ENCODE results near the gene DRD5. TPM values are rescaled to one million over a fixed set of nuclear protein-coding genes. Genes with fewer than 3 reads are reported as not detected.
"Not testable (repeated sequence)": the region's sequence is repeated elsewhere in the genome, so short reads cannot be mapped to it uniquely, and the experiment has no call there.

Gene DRD5
- total RNA-seq, 2 donors from 2014 or later, result not detected

DNA sequence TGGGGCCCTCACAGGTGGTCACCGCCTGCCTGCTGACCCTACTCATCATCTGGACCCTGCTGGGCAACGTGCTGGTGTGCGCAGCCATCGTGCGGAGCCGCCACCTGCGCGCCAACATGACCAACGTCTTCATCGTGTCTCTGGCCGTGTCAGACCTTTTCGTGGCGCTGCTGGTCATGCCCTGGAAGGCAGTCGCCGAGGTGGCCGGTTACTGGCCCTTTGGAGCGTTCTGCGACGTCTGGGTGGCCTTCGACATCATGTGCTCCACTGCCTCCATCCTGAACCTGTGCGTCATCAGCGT, 652 bp downstream of the DRD5 start:
- H3K27ac Mint-ChIP-seq, result no peak overlapping the region
- H3K9me3 ChIP-seq (ENCODE audit: control insufficient read depth, low read length, poor library complexity, severe bottlenecking), result no peaks in the 10 kb centered on the region
- ATAC-seq (no peak), DNase-seq (no peak)
- H3K36me3 Mint-ChIP-seq (ENCODE audit: low read depth), result peaks cover 4% of the 10 kb centered on the region
- no peaks in the 10 kb centered on the region for H3K4me1 Mint-ChIP-seq
- H3K27me3 Mint-ChIP-seq, result peaks cover 56% of the 10 kb centered on the region
- H3K4me3 Mint-ChIP-seq, result no peak overlapping the region

DNA sequence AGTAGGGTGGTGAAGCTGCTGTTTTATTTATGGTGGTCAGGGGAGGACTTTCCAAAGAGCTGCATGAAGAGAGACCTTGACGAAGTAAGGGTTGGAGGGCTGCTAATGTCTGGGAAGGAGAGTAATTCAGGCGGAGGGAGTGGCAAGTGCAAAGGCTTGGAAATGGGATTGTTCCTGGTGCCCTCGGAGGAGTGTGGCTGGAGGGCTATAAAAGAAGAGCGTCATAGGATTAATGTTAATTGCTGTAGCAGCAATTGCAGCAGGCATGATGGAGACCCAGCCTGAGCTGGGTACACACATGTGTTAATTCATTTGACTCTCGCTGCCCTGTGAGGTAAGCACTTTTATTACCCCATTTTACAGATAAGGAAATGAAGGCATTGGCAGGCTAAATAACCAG, 4.5 kb downstream of the DRD5 start:
- H3K36me3 Mint-ChIP-seq (ENCODE audit: low read depth); DNase-seq; ATAC-seq; H3K4me1 Mint-ChIP-seq; H3K4me3 Mint-ChIP-seq; H3K9me3 ChIP-seq (ENCODE audit: control insufficient read depth, low read length, poor library complexity, severe bottlenecking); H3K27ac Mint-ChIP-seq: not testable (repeated sequence)
- peaks cover 24% of the 10 kb centered on the region for H3K27me3 Mint-ChIP-seq

- no peaks in the 10 kb centered on the region for H3K9me3 ChIP-seq (ENCODE audit: control insufficient read depth, low read length, poor library complexity, severe bottlenecking)
Measured at GRCh38 chr4:9792381-9792780, 10.9 kb downstream of the DRD5 start.

DNA sequence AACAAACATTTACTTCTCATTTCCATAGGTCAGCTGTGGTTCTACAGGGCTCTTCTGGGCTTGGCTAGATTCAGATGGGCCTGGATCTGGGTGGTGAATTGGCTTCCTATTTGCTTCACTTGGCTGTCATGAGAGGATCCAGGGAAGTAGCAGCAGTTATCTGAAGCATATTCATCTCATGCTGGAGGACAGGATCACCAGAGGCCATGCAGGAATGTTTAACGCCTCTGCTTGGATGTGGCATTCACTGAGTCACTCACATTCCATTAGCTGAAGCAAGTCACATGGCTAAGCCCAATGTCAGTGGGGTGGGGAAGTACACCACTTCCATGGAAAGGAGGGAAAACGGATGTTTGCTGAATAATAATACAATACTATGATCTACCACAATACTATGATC, 15.2 kb downstream of the DRD5 start:
- H3K9me3 ChIP-seq (ENCODE audit: control insufficient read depth, low read length, poor library complexity, severe bottlenecking); H3K27ac Mint-ChIP-seq; H3K36me3 Mint-ChIP-seq (ENCODE audit: low read depth); H3K4me1 Mint-ChIP-seq; ATAC-seq; H3K4me3 Mint-ChIP-seq; DNase-seq: not testable (repeated sequence)
- H3K27me3 Mint-ChIP-seq, result peaks cover 21% of the 10 kb centered on the region

More at GRCh38 chr4:9792381-9792780, 10.9 kb downstream of the DRD5 start:
- no peak for DNase-seq
- no peak overlapping the region for H3K27ac Mint-ChIP-seq
- no peak overlapping the region for H3K4me3 Mint-ChIP-seq
- peaks cover 6% of the 10 kb centered on the region for H3K27me3 Mint-ChIP-seq
- no peak for ATAC-seq
- no peaks in the 10 kb centered on the region for H3K4me1 Mint-ChIP-seq
- no peaks in the 10 kb centered on the region for H3K36me3 Mint-ChIP-seq (ENCODE audit: low read depth)

DNA sequence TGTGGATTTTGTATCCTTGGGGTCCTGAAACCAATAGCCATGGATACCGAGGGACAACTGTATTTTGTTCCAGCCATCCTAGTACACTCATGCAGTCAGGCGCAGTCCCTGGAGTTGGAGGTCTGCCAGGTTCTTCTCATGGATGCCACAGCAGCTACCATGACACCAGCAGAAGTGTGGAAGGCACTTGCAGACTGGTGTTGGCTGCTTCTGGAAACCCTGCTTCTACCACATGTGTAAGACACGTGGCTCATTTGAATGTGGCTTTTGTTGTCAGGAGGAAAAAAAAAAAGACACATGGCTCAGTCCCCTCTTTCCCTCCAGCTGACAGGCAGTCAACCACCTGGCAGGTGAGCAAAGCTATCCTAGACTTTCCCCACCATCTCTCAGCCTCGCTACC, 19.4 kb downstream of the DRD5 start:
- no peak for ATAC-seq
- no peaks in the 10 kb centered on the region for H3K9me3 ChIP-seq (ENCODE audit: control insufficient read depth, low read length, poor library complexity, severe bottlenecking)

DNA sequence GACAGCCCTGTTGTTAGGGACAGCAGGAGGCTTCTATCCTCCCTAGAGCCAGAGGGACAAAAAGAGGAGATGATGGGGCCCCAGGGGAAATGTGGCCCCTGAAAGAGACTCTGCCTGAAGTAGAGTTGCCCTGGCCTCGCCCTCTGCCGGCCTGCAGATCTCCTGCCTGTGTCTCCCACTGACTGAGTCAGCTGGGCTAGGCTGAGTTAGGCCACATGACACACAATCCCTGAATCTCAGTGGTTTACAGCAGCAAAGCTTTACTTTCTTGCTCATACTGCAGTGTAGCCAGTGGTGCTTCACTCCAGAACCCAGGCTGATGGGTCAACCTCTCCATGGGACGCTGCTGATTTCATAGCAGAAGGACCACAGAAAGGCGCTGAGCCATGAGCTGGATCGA, 23.5 kb downstream of the DRD5 start:
- DNase-seq, result no peak
- peaks cover 2% of the 10 kb centered on the region for H3K4me1 Mint-ChIP-seq
- no peaks in the 10 kb centered on the region for H3K9me3 ChIP-seq (ENCODE audit: control insufficient read depth, low read length, poor library complexity, severe bottlenecking)
- no peak overlapping the region for H3K4me3 Mint-ChIP-seq
- no peak overlapping the region for H3K27ac Mint-ChIP-seq
- H3K36me3 Mint-ChIP-seq (ENCODE audit: low read depth), result no peaks in the 10 kb centered on the region
- no peak for ATAC-seq
- H3K27me3 Mint-ChIP-seq, result peaks cover 52% of the 10 kb centered on the region

More for the DNA sequence above, 19.4 kb downstream of the DRD5 start:
- Mint-ChIP-seq H3K36me3 (ENCODE audit: low read depth) (no peaks in the 10 kb centered on the region), H3K27ac (no peak overlapping the region), H3K27me3 (peaks cover 46% of the 10 kb centered on the region), H3K4me3 (no peak overlapping the region), H3K4me1 (no peaks in the 10 kb centered on the region)
- DNase-seq, result no peak

- peaks cover 31% of the 10 kb centered on the region for H3K27me3 Mint-ChIP-seq
- peaks cover 2% of the 10 kb centered on the region for H3K4me1 Mint-ChIP-seq
- ATAC-seq (no peak), DNase-seq (no peak)
- H3K4me3 Mint-ChIP-seq, result no peak overlapping the region
- no peaks in the 10 kb centered on the region for H3K9me3 ChIP-seq (ENCODE audit: control insufficient read depth, low read length, poor library complexity, severe bottlenecking)
- H3K27ac Mint-ChIP-seq, result no peak overlapping the region
- H3K36me3 Mint-ChIP-seq (ENCODE audit: low read depth), result no peaks in the 10 kb centered on the region
Measured at GRCh38 chr4:9808077-9808476, 26.6 kb downstream of the DRD5 start.

DNA sequence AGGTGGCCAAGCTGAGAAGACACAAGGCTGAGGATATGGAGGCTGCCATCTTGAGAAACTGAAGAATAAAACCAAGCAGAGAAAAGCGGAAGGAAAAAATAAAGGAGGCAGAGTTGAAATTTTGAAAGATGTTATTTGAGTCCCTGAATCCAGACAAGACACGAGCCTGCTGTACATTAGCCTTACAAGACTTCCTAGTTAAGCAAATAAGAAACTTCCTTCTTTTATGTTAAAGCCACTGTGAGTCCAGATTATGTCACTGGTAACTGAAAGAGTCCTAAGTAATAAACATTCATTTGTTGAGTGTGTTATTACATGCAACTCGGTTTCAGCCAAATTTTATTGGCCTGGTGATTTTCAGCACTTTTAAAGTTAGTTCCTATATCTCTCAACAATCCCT, 30.4 kb downstream of the DRD5 start:
- H3K27me3 Mint-ChIP-seq, result peaks cover 26% of the 10 kb centered on the region
- H3K4me1 Mint-ChIP-seq, result peaks cover 2% of the 10 kb centered on the region
- no peak overlapping the region for H3K4me3 Mint-ChIP-seq
- H3K27ac Mint-ChIP-seq, result no peak overlapping the region
- H3K9me3 ChIP-seq (ENCODE audit: control insufficient read depth, low read length, poor library complexity, severe bottlenecking), result no peaks in the 10 kb centered on the region
- no peak for DNase-seq
- no peak for ATAC-seq
- H3K36me3 Mint-ChIP-seq (ENCODE audit: low read depth), result no peaks in the 10 kb centered on the region

GRCh38 chr4:9812501-9813340, 31.3 kb downstream of the DRD5 start:
- H3K27me3 Mint-ChIP-seq, result peaks cover 26% of the 10 kb centered on the region
- no peak overlapping the region for H3K4me3 Mint-ChIP-seq
- H3K36me3 Mint-ChIP-seq (ENCODE audit: low read depth), result no peaks in the 10 kb centered on the region
- no peak overlapping the region for H3K27ac Mint-ChIP-seq
- DNase-seq (no peak), ATAC-seq (no peak)
- H3K9me3 ChIP-seq (ENCODE audit: control insufficient read depth, low read length, poor library complexity, severe bottlenecking), result no peaks in the 10 kb centered on the region
- no peaks in the 10 kb centered on the region for H3K4me1 Mint-ChIP-seq

DNA sequence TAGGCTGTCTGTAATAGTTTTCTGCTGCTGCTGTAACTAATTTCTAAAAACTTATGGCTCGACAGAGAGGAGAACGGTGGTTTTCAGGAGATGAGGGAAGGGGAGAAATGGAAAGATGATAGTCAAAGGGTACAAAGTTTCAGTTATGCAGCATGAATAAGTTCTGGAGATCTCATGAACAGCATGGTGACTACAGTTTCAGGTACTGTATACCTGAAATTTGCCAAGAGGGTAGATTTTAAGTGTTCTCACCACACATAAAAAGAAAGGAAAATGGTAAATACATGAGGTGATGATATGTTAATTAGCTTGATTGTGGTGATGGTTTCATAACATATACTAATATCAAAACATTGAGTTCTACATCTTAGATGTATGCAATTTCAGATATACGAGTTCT, 34.9 kb downstream of the DRD5 start:
- Mint-ChIP-seq H3K27me3 (peaks cover 24% of the 10 kb centered on the region), H3K36me3 (ENCODE audit: low read depth) (no peaks in the 10 kb centered on the region), H3K4me1 (no peaks in the 10 kb centered on the region), H3K27ac (no peak overlapping the region), H3K4me3 (no peak overlapping the region)
- ATAC-seq, result no peak
- H3K9me3 ChIP-seq (ENCODE audit: control insufficient read depth, low read length, poor library complexity, severe bottlenecking), result no peaks in the 10 kb centered on the region
- DNase-seq, result no peak

DNA sequence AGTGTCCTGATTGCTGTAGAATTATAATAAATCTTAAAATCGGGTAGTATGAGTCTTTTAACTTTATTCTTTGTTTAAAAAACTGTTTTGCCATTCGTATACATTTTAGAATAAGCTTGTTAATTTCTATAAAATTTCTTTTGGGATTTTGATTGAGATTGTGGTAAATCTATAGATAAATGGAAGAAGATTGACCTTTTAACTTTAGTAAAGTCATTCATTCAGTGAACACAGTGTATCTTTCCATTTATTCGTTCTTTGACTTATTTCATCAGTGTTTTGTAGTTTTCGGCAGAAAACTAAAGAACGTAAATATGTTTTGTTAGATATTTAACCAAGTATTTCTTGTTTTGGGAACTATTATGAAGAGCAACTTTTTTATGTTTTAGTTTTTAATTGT, 38.9 kb downstream of the DRD5 start:
- ATAC-seq, result no peak
- no peak for DNase-seq
- Mint-ChIP-seq H3K4me1 (peaks cover 3% of the 10 kb centered on the region), H3K27ac (no peak overlapping the region), H3K4me3 (no peak overlapping the region), H3K27me3 (peaks cover 34% of the 10 kb centered on the region), H3K36me3 (ENCODE audit: low read depth) (peaks cover 2% of the 10 kb centered on the region)
- no peaks in the 10 kb centered on the region for H3K9me3 ChIP-seq (ENCODE audit: control insufficient read depth, low read length, poor library complexity, severe bottlenecking)

- DNase-seq (no peak), ATAC-seq (no peak)
- Mint-ChIP-seq H3K27me3 (peaks cover 41% of the 10 kb centered on the region), H3K4me3 (no peak overlapping the region), H3K36me3 (ENCODE audit: low read depth) (peaks cover 2% of the 10 kb centered on the region), H3K27ac (no peak overlapping the region), H3K4me1 (peaks cover 3% of the 10 kb centered on the region)
- H3K9me3 ChIP-seq (ENCODE audit: control insufficient read depth, low read length, poor library complexity, severe bottlenecking), result no peaks in the 10 kb centered on the region
Measured at GRCh38 chr4:9825049-9825448, 43.6 kb downstream of the DRD5 start.

GRCh38 chr4:9826551-9826950, 45.1 kb downstream of the DRD5 start:
- H3K4me3 Mint-ChIP-seq, result no peak overlapping the region
- H3K27me3 Mint-ChIP-seq, result peaks cover 36% of the 10 kb centered on the region
- H3K36me3 Mint-ChIP-seq (ENCODE audit: low read depth), result peaks cover 2% of the 10 kb centered on the region
- DNase-seq, result no peak
- no peak for ATAC-seq
- H3K4me1 Mint-ChIP-seq, result peaks cover 3% of the 10 kb centered on the region
- H3K27ac Mint-ChIP-seq, result no peak overlapping the region
- H3K9me3 ChIP-seq (ENCODE audit: control insufficient read depth, low read length, poor library complexity, severe bottlenecking), result no peaks in the 10 kb centered on the region

- no peaks in the 10 kb centered on the region for H3K9me3 ChIP-seq (ENCODE audit: control insufficient read depth, low read length, poor library complexity, severe bottlenecking)
- no peak for ATAC-seq
- Mint-ChIP-seq H3K4me1 (no peaks in the 10 kb centered on the region), H3K27me3 (peaks cover 7% of the 10 kb centered on the region), H3K36me3 (ENCODE audit: low read depth) (no peaks in the 10 kb centered on the region), H3K27ac (no peak overlapping the region), H3K4me3 (no peak overlapping the region)
- no peak for DNase-seq
Measured at GRCh38 chr4:9832640-9833039, 51.2 kb downstream of the DRD5 start.

All from T-helper 17 cell (primary cell).